Tongue (tissue), 2 donors: ENCODE measurements around the gene MYO10. TPM values are rescaled to one million over a fixed set of nuclear protein-coding genes. Genes with fewer than 3 reads are reported as not detected.
A peak's percentile ranks its signal among the peaks of the same experiment; 100 is the strongest.

Source experiments
- DNase-seq: peaks from one replicate; pipeline ENCODE4 v3.0.0-alpha.2; 2015
- total RNA-seq: library from RNA; depleted of rRNA; stranded (reverse); fragments of >200 nt; gene quantifications from one replicate; pipeline ENCODE4 v1.2.3, GENCODE V29; 2014

MYO10 gene
- total RNA-seq, 1 donor from 2014 or later = 27.1 TPM

GRCh38 chr5:16943846-16944678, 8.0 kb upstream of the MYO10 start:
- no peak for DNase-seq

GRCh38 chr5:16937503-16938161, 1.5 kb upstream of the MYO10 start:
- no peak for DNase-seq

- DNase-seq = no peak
Measured at GRCh38 chr5:16936989-16937438, 926 bp upstream of the MYO10 start.

GRCh38 chr5:16935231-16936149, 598 bp downstream of the MYO10 start:
- DNase-seq = peak; percentile 84

GRCh38 chr5:16934677-16935153, 1.4 kb downstream of the MYO10 start:
- DNase-seq = peak; percentile 45

GRCh38 chr5:16934123-16934522, 2.0 kb downstream of the MYO10 start:
- peak; percentile 84 for DNase-seq

GRCh38 chr5:16933337-16933736, 2.8 kb downstream of the MYO10 start:
- DNase-seq = no peak

- peak; percentile 78 for DNase-seq
Measured at GRCh38 chr5:16932401-16932800, 3.7 kb downstream of the MYO10 start.

- DNase-seq = peak; percentile 93
Measured at GRCh38 chr5:16931334-16932110, 4.6 kb downstream of the MYO10 start.

GRCh38 chr5:16930496-16930895, 5.6 kb downstream of the MYO10 start:
- DNase-seq = peak; percentile 53

GRCh38 chr5:16929831-16930230, 6.3 kb downstream of the MYO10 start:
- no peak for DNase-seq

- DNase-seq = no peak
Measured at GRCh38 chr5:16929347-16929746, 6.7 kb downstream of the MYO10 start.

- DNase-seq = no peak
Measured at GRCh38 chr5:16927613-16928012, 8.5 kb downstream of the MYO10 start.

- no peak for DNase-seq
Measured at GRCh38 chr5:16926417-16926816, 9.7 kb downstream of the MYO10 start.

GRCh38 chr5:16924206-16924605, 11.9 kb downstream of the MYO10 start:
- no peak for DNase-seq

- no peak for DNase-seq
Measured at GRCh38 chr5:16922430-16922829, 13.7 kb downstream of the MYO10 start.

- no peak for DNase-seq
Measured at GRCh38 chr5:16921211-16921610, 14.9 kb downstream of the MYO10 start.

- no peak for DNase-seq
Measured at GRCh38 chr5:16920109-16920816, 15.8 kb downstream of the MYO10 start.

GRCh38 chr5:16918891-16919671, 17.0 kb downstream of the MYO10 start:
- no peak for DNase-seq

GRCh38 chr5:16918156-16918555, 17.9 kb downstream of the MYO10 start:
- DNase-seq = no peak
